Choroid plexus epithelial cell (primary cell): Measurements from ENCODE around the gene MPDZ.

Experiments used
- DNase-seq: peaks from one replicate; pipeline ENCODE4 v3.0.0-alpha.2; 2010; ENCODE audit warnings: low read depth
- H3K4me3 ChIP-seq: 2 replicates; pipeline ENCODE4 v1.5.1; 2011; ENCODE audit warnings: low read depth, mild to moderate bottlenecking, control low read depth, low read length, moderate library complexity
- TF ChIP-seq, protein P1 (sequence below): conservative IDR thresholded peaks from 2 replicates; pipeline ENCODE4 v1.5.1; 2011; ENCODE audit warnings: low read depth, mild to moderate bottlenecking, control low read depth, inconsistent platforms, low read length, moderate library complexity

The MPDZ gene

GRCh38 chr9:13174906-13175639 lies 104.4 kb downstream of the MPDZ start:
- H3K4me3 ChIP-seq: no peak overlapping the region
- DNase-seq: no peak
- TF ChIP-seq, protein P1, sequence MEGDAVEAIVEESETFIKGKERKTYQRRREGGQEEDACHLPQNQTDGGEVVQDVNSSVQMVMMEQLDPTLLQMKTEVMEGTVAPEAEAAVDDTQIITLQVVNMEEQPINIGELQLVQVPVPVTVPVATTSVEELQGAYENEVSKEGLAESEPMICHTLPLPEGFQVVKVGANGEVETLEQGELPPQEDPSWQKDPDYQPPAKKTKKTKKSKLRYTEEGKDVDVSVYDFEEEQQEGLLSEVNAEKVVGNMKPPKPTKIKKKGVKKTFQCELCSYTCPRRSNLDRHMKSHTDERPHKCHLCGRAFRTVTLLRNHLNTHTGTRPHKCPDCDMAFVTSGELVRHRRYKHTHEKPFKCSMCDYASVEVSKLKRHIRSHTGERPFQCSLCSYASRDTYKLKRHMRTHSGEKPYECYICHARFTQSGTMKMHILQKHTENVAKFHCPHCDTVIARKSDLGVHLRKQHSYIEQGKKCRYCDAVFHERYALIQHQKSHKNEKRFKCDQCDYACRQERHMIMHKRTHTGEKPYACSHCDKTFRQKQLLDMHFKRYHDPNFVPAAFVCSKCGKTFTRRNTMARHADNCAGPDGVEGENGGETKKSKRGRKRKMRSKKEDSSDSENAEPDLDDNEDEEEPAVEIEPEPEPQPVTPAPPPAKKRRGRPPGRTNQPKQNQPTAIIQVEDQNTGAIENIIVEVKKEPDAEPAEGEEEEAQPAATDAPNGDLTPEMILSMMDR: no peak

DNA sequence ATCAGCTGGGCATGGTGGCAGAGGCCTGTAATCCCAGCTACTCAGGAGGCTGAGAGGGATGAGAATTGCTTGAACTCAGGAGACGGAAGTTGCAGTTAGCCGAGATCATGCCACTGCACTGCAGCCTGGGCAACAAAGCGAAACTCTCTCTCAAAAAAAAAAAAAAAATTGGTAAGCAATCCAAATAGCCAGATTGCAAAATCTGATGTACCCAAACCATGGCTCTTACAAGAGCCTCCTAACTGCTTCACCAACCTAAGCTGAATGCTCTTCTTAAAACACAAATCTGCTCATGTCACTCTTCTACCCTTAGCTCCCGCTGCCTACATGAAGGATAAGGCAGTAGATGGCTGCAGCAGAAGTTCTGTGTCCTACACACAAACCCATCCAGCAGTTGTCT lies 105.9 kb downstream of the MPDZ start:
- TF ChIP-seq, protein P1: no peak
- no peak overlapping the region for H3K4me3 ChIP-seq

GRCh38 chr9:13171261-13171660 lies 108.2 kb downstream of the MPDZ start:
- no peak overlapping the region for H3K4me3 ChIP-seq
- DNase-seq: peak; percentile 57
- TF ChIP-seq, protein P1: no peak

More for the DNA sequence above, 105.9 kb downstream of the MPDZ start:
- DNase-seq: no peak

GRCh38 chr9:13166996-13167395 lies 112.5 kb downstream of the MPDZ start:
- TF ChIP-seq, protein P1: no peak
- no peak overlapping the region for H3K4me3 ChIP-seq
- no peak for DNase-seq

- no peak for DNase-seq
- TF ChIP-seq, protein P1: no peak
- no peak overlapping the region for H3K4me3 ChIP-seq
These were observed 113.5 kb downstream of the MPDZ start for GRCh38 chr9:13165956-13166355.

GRCh38 chr9:13165236-13165945 lies 114.1 kb downstream of the MPDZ start:
- no peak for DNase-seq
- no peak overlapping the region for H3K4me3 ChIP-seq
- TF ChIP-seq, protein P1: no peak

DNA sequence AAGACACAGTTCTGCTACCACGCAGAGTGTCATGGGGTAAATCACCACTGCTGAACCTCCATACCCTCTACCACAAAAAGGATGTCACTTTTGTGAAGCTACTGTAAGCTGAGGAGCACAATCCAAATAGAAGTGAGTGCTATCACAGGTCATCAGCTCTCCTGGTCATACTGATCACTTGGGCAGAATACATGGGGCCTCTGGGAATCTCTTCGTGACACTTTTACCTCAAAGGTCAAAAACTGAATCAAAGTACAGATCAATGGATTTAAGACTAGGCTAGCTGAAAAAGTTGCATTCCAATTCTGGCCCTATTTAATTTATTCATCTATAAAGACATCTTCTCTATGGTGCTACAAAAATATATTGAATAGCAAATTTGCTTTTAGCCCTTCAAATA lies 115.5 kb downstream of the MPDZ start:
- no peak for DNase-seq
- H3K4me3 ChIP-seq: no peak overlapping the region
- TF ChIP-seq, protein P1: no peak
